Dendritic cell treated with granulocyte-macrophage colony-stimulating factor and Interleukin-4, amounts not matched to agents 40 ng/mL and 50 ng/mL, for 4 days (primary cell): Measurements from ENCODE around the gene TRPM2.

Experiments used
- H3K27ac Mint-ChIP-seq: one replicate; pipeline ENCODE4 v1.8.0; 2022; ENCODE audit warnings: mild to moderate bottlenecking, mixed read lengths
- H3K27me3 Mint-ChIP-seq: one replicate; pipeline ENCODE4 v1.8.0; 2022; ENCODE audit warnings: mild to moderate bottlenecking, mixed read lengths
- H3K36me3 Mint-ChIP-seq: one replicate; pipeline ENCODE4 v1.8.0; 2022; ENCODE audit warnings: low read depth, mixed read lengths
- H3K4me1 Mint-ChIP-seq: one replicate; pipeline ENCODE4 v1.8.0; 2022; ENCODE audit warnings: low read depth, mixed read lengths
- H3K4me3 Mint-ChIP-seq: one replicate; pipeline ENCODE4 v1.8.0; 2022; ENCODE audit warnings: mild to moderate bottlenecking, moderate library complexity, mixed read lengths
- H3K9me3 Mint-ChIP-seq: one replicate; pipeline ENCODE4 v1.8.0; 2022; ENCODE audit warnings: mixed read lengths
- intact Hi-C: fragments of 100-400 bp; cut with micrococcal nuclease; formaldehyde crosslinking; loops from one replicate; pipeline ENCODE4 v1.15.0; 2022

TRPM2 gene

DNA sequence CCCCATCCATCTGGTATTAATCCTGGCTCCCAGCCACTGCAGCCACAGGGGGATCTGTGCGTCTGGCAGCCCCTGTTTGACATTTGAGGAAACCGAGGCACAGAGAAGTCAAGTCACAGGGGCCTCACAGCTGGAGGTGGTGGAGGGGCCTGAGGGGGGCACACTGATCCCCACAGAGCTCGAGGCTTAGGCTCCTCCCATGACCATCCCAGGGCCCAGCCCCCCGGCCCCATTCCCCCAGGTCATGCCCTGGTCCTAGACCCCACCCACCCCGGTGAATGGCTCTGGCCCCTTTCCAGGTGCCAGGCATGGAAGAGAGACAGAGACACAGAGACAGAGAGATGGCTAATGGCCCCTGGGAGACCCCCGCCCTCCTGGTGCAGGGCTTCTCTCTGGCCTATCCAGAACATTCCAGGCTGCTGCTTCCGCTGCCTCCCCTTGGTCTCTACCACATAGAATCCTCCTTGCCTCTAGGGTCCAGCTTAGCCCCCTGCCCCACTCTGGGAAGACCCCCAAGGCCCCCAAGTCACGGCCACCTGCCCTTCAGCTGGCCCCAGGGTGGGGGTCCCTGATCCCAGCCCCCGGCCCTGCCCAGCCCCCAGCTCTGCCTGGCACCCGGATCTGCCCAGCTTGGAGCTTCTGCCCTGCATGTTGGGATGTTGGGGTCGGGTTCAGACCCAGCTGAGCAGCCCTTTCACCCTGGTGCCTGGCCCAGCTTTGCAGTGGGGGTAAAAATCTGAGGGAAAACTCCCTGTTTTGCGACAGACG lies 72.7 kb downstream of the TRPM2 start:
- Mint-ChIP-seq H3K36me3 (peaks cover 79% of the 10 kb centered on the region), H3K27ac (no peak overlapping the region), H3K4me3 (no peak overlapping the region), H3K27me3 (no peaks in the 10 kb centered on the region), H3K4me1 (no peaks in the 10 kb centered on the region), H3K9me3 (no peaks in the 10 kb centered on the region)
- intact Hi-C loops, result no loop called here

DNA sequence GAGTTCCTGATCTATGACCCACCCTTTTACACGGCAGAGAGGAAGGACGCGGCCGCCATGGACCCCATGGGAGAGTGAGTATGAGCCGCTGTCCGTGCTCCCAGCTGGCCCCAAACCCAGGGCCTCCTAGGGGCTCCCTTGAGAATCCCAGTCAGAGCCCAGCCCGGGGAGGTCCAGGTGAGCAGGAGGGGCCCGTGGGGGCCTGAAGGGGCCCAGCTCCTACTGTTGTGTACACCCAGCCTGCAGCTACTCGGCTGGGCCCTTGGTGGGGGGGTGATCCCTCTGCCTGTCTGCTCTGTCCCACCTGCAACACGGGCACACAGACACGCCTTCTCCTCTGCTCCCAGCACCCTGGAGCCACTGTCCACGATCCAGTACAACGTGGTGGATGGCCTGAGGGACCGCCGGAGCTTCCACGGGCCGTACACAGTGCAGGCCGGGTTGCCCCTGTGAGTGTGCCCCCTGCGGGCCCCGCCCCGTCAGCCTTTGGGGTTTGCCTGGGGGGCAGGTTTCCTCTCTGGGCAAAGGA lies 73.3 kb downstream of the TRPM2 start:
- intact Hi-C loops, result no loop called here

DNA sequence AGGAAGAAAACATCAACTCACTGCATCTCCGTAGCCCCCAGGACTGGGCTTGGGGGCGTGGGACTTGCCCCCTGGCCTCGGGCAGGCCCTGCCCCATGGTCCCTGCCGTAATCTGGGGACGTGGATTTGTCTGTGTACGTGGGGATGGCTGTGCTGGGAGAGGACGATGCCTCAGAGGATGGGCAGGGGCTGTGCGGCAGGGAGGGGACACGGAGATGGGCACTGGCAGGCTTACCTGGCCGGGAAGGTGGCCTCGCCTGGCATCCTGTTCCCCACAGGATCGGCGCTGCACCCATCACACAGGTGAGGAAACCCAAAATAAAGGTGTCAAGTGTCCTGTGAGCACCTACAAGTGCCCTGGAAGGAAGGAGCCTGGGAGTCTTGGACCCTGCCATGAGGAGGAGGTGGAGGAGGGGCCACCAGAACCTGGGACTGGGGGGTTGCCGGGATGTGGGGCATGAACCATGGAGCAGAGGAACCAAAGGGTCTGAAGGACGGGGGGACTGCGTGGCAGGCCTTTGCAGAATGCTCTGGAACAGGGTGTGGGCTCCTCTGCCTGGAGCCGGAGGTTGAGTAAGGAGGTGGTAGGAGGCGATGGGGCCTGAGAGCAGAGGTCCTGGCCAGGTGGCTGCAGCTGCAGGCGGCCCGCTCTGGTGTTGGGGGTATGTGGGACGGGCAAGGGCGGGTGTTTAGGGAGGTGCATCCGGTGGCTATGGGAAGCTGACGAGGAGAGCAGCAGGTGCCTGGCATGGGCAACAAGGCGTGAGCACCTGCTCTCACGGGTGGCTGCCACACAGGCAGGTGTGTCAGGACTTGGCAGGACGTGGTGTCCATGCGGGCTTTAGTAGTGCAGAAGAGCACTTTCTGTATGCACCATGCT lies 74.1 kb downstream of the TRPM2 start:
- H3K36me3 Mint-ChIP-seq, result peaks cover 79% of the 10 kb centered on the region
- no peak overlapping the region for H3K27ac Mint-ChIP-seq
- intact Hi-C loops, result no loop called here
- no peaks in the 10 kb centered on the region for H3K4me1 Mint-ChIP-seq
- H3K4me3 Mint-ChIP-seq, result no peak overlapping the region
- no peaks in the 10 kb centered on the region for H3K9me3 Mint-ChIP-seq
- no peaks in the 10 kb centered on the region for H3K27me3 Mint-ChIP-seq

More for the DNA sequence above, 73.3 kb downstream of the TRPM2 start:
- Mint-ChIP-seq H3K36me3 (peaks cover 79% of the 10 kb centered on the region), H3K27ac (no peak overlapping the region), H3K4me1 (no peaks in the 10 kb centered on the region), H3K9me3 (no peaks in the 10 kb centered on the region), H3K4me3 (no peak overlapping the region), H3K27me3 (no peaks in the 10 kb centered on the region)

DNA sequence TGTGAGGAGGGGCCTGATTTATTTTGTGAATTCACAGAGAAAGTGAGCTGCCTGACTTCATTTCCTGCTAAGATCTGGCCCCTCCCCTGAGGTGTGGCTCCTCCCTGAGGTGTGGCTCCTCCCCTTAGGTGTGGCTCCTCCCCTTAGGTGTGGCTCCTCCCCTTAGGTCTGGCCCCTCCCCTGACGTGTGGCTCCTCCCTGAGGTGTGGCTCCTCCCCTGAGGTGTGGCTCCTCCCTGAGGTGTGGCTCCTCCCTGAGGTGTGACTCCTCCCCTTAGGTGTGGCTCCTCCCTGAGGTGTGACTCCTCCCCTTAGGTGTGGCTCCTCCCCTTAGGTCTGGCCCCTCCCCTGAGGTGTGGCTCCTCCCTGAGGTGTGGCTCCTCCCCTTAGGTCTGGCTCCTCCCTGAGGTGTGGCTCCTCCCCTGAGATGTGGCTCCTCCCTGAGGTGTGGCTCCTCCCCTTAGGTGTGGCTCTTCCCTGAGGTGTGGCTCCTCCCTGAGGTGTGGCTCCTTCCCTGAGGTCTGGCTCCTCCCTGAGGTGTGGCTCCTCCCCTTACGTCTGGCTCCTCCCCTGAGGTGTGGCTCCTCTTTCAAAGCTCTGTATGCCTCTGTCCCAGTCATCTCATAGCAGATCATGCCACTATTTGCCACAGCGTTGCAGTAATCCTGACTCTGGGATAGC lies 75.0 kb downstream of the TRPM2 start:
- H3K27ac Mint-ChIP-seq, result no peak overlapping the region
- H3K4me3 Mint-ChIP-seq, result no peak overlapping the region
- H3K36me3 Mint-ChIP-seq, result peaks cover 80% of the 10 kb centered on the region
- no peaks in the 10 kb centered on the region for H3K4me1 Mint-ChIP-seq
- no peaks in the 10 kb centered on the region for H3K9me3 Mint-ChIP-seq
- H3K27me3 Mint-ChIP-seq, result no peaks in the 10 kb centered on the region
- intact Hi-C loops, result no loop called here

DNA sequence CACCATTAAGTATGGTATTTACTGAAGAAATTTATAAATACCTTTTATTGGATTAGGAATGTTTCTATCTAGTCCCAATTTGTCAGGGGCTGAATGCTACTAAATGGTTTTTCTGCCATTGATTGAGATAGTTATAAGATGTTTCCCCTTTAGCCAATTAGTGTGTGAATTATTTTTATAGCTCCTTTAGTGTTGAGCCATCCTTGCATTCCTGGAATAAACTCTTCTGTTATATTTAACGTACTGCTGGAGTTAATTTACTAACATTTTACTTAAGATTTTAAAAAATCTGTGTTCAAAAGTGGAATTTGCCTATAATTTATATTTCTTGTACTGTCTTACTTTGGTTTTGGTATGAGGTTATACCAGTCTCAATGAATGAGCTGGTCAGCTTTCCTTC lies 76.5 kb downstream of the TRPM2 start:
- intact Hi-C loops, result no loop called here
- Mint-ChIP-seq H3K4me1 (no peaks in the 10 kb centered on the region), H3K27me3 (no peaks in the 10 kb centered on the region), H3K4me3 (no peak overlapping the region), H3K9me3 (no peaks in the 10 kb centered on the region), H3K36me3 (peaks cover 80% of the 10 kb centered on the region), H3K27ac (no peak overlapping the region)

DNA sequence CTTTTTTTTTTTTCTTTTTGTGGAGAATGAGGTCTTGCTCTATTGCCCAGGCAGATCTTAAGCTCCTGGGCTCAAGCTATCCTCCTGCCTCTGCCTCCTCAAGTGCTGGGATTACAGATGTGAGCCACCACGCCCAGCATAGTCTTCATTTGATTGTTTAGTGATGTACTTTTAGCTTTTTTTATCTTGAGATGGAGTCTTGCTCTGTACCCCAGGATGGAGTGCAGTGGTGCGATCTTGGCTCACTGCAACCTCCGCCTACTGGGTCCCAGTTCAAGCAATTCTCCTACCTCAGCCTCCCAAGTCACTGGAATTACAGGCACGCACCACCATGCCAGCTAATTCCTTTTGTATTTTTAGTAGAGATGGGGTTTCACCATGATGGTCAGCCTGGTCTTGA lies 77.9 kb downstream of the TRPM2 start:
- no peaks in the 10 kb centered on the region for H3K4me1 Mint-ChIP-seq
- no peak overlapping the region for H3K4me3 Mint-ChIP-seq
- intact Hi-C loops, result no loop called here
- H3K9me3 Mint-ChIP-seq, result no peaks in the 10 kb centered on the region
- no peak overlapping the region for H3K27ac Mint-ChIP-seq
- peaks cover 80% of the 10 kb centered on the region for H3K36me3 Mint-ChIP-seq
- H3K27me3 Mint-ChIP-seq, result no peaks in the 10 kb centered on the region

DNA sequence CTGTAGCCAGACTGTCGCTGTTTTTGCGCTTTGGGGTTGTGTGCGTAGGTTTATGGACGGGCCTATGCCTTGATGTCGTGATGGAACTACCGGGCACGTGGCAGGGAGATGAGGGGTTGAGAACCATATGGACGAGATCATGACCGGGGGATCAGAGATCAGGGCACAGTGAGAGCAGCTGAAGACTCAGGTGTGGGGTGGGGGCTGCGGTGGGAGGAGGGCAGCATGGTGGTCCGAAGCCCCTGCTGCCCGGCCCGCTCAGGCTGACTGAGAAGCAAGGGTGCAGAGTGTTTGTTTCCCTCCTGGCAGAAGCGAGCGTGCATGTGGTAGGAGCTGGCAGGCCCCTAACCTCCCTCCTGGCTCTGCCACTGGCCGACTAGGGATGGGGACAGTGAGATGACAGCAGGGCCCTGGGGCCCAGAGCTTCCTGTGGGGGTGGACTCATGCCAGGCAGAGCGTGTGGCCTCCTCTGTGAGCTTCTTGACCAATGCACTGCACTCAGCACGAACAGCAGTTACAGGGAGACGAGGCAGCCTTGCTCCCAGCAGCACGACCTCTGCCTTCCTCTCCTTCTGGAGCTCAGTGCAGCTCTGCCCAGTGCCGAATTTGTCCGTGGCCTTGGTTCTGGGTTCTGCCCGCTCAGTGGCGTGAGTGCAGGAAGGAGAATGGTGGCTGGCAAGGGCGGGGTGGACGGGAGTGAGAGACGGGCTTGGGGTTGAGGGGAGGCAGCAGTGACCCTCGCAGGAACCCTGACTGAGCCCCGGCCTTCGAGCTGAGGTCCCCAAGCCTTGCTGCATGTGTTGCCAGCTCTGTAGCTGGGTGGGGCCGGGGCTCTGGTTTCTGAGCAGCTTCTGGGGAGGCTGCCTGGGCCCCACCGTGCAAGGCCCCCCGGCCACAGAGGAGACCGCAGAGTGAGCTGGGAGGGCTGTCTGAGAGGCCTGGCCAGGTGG lies 79.7 kb downstream of the TRPM2 start:
- no peak overlapping the region for H3K27ac Mint-ChIP-seq
- H3K36me3 Mint-ChIP-seq, result peaks cover 81% of the 10 kb centered on the region
- H3K27me3 Mint-ChIP-seq, result no peaks in the 10 kb centered on the region
- no peaks in the 10 kb centered on the region for H3K4me1 Mint-ChIP-seq
- H3K4me3 Mint-ChIP-seq, result no peak overlapping the region
- H3K9me3 Mint-ChIP-seq, result no peaks in the 10 kb centered on the region
- intact Hi-C loops, result no loop called here

DNA sequence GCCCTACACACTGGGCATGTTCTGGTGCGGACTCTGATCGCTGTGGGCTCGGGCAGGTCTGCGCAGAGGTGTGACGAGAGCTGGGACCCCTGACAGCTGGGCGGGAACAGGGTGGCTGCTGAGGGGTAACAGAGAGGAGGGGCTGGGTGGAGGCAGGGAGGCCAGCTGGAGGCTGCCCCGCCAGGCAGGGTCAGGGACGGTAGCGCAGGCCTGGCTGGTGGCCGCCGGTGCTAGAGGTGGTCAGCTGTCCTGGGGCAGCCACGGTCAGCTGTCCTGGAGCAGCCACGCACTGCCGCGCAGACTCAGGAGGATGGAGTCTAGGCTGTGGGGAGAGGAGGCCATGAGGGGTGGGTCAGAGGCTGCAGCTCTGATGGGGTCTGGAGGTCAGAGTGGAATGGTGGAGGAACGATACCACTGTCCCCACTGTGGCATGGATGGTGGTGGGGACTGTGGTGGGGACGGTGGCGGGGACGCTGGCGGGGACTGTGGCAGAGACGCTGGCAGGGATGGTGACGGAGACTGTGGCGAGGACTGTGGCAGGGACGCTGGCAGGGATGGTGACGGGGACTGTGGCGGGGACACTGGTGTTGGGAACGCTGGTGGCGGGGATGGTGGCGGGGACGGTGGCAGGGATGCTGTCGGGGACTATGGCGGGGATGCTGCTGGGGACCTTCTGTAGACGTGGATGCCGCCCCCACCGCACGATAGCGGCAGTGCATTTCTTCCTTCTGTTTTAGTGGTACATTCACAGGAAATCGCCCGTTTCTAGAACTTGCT lies 80.6 kb downstream of the TRPM2 start:
- no peak overlapping the region for H3K27ac Mint-ChIP-seq
- no peak overlapping the region for H3K4me3 Mint-ChIP-seq
- H3K27me3 Mint-ChIP-seq, result no peaks in the 10 kb centered on the region
- no peaks in the 10 kb centered on the region for H3K9me3 Mint-ChIP-seq
- intact Hi-C loops, result no loop called here
- H3K36me3 Mint-ChIP-seq, result peaks cover 90% of the 10 kb centered on the region
- H3K4me1 Mint-ChIP-seq, result no peaks in the 10 kb centered on the region

DNA sequence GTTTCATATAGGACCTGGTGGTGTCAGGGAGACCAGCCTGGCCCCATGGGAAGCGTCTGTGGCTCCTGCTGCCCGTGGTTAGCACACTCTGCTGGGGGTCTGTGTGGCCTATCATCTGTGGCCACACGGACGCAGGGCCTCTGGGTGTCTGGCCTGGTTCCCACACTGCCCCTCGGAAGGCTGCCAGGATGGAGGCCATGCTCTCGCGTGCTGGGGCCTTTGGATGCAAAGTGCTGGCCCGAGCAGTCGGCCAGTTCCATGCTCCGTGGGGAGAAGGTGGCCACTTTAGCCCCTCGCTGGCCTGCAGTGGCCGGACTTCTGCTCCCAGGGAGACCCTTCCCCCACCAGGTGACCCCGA lies 81.1 kb downstream of the TRPM2 start:
- no peaks in the 10 kb centered on the region for H3K27me3 Mint-ChIP-seq
- peaks cover 93% of the 10 kb centered on the region for H3K36me3 Mint-ChIP-seq
- H3K4me1 Mint-ChIP-seq, result no peaks in the 10 kb centered on the region
- H3K27ac Mint-ChIP-seq, result no peak overlapping the region
- no peak overlapping the region for H3K4me3 Mint-ChIP-seq
- intact Hi-C loops, result no loop called here
- H3K9me3 Mint-ChIP-seq, result no peaks in the 10 kb centered on the region

DNA sequence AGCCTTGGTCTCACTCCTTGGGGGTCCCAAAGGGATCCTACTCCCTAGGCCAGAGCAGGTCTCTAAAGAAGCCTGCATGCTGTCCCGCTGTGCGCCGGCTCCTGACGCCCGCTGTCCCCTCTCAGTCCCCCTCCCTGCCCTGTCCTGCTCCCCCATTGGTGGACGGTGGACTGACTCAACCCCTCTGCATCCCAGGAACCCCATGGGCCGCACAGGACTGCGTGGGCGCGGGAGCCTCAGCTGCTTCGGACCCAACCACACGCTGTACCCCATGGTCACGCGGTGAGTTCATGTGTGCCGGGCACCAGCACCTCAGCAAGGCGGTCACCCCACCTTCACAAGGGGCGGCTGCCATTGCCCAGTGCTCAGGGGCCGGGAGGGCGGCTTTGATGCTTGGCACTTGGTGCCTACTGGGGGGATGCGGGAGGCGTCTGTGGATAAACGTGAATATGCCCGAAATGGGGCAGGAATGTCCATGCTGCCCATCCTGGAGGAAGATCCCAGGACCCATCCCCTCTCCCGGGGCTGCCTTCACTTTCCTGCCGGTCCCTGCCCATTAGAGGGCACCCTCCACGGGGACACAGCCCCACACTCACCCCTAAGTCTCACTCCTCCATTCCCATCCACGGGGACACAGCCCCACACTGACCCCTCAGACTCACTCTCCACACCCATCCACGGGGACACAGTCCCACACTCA lies 81.7 kb downstream of the TRPM2 start:
- Mint-ChIP-seq H3K4me1 (no peaks in the 10 kb centered on the region), H3K27me3 (no peaks in the 10 kb centered on the region), H3K9me3 (no peaks in the 10 kb centered on the region), H3K27ac (no peak overlapping the region), H3K4me3 (no peak overlapping the region), H3K36me3 (peaks cover 94% of the 10 kb centered on the region)
- intact Hi-C loops, result no loop called here

DNA sequence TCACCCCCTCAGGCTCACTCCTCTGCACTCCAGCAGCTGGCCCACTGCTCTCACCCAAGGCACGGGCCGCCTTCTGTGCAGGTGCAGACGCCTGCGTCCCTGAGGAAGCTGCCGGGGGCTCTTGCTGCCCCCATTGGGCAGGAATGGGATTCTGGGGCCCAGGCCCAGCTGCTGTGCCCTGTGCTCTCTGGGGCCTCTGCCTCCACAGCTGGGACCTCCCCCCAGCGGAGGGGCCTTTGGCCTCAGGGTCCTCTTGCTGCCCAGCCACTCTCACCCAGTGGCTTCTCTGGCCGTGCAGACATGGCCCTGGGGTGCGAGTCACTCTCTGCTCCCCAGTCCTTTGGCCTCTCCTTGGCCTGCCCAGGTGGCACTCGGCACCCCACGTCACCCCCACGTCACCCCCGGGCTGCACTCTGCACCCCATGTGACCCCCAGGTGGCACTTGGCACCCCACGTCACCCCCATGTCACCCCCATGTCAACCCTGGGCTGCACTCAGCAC lies 82.7 kb downstream of the TRPM2 start:
- intact Hi-C loops, result no loop called here
- Mint-ChIP-seq H3K27me3 (no peaks in the 10 kb centered on the region), H3K4me1 (no peaks in the 10 kb centered on the region), H3K4me3 (no peak overlapping the region), H3K27ac (no peak overlapping the region), H3K36me3 (peaks cover 100% of the 10 kb centered on the region), H3K9me3 (no peaks in the 10 kb centered on the region)

DNA sequence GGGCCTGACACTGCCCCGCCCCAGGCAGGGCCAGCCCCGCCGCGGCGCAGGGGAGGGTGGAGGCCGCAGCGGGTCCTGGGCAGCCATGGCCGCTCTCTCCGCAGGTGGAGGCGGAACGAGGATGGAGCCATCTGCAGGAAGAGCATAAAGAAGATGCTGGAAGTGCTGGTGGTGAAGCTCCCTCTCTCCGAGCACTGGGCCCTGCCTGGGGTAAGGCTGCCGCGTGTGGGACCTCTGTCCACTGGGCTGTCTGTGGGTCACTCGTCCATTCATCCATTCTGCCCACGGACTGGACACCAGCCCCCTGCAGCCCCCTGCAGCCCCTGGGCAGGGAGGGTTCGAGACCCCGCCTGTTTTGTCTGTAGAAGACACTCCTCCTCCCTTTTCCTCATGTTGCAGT lies 83.5 kb downstream of the TRPM2 start:
- H3K27ac Mint-ChIP-seq, result no peak overlapping the region
- no peaks in the 10 kb centered on the region for H3K27me3 Mint-ChIP-seq
- H3K9me3 Mint-ChIP-seq, result no peaks in the 10 kb centered on the region
- intact Hi-C loops, result no loop called here
- no peak overlapping the region for H3K4me3 Mint-ChIP-seq
- peaks cover 100% of the 10 kb centered on the region for H3K36me3 Mint-ChIP-seq
- H3K4me1 Mint-ChIP-seq, result no peaks in the 10 kb centered on the region
